Right atrium auricular region (tissue), 2 donors: ENCODE measurements around the gene CXorf65. TPM values are rescaled to one million over a fixed set of nuclear protein-coding genes. Genes with fewer than 3 reads are reported as not detected.
A peak's percentile ranks its signal among the peaks of the same experiment; 100 is the strongest.

Experiments
- DNase-seq: peaks from one replicate; pipeline ENCODE4 v3.0.0-alpha.2; 2019; ENCODE audit warnings: low spot score
- H3K27ac ChIP-seq, 2 donors: fragments of 200-600 bp; sonication (generic); 1 replicate in 1 of 2; 2 replicates in 1 of 2; pipeline ENCODE4 v1.5.1; 2016 to 2019
- H3K27me3 ChIP-seq, 2 donors: fragments of 200-600 bp; sonication (generic); one replicate each; pipeline versions ENCODE4 v1.5.1 to v1.6.0; 2017 to 2019
- H3K36me3 ChIP-seq: fragments of 200-600 bp; sonication (generic); one replicate; pipeline ENCODE4 v1.5.1; 2016
- H3K4me1 ChIP-seq, 2 donors: fragments of 200-600 bp; sonication (generic); one replicate each; pipeline versions ENCODE4 v1.5.1 to v1.6.0; 2017 to 2019
- H3K4me3 ChIP-seq, 2 donors: fragments of 200-600 bp; sonication (generic); 1 replicate in 1 of 2; 2 replicates in 1 of 2; pipeline ENCODE4 v1.5.1; 2017 to 2019; ENCODE audit warnings: mild to moderate bottlenecking in 1 of 2, moderate library complexity in 1 of 2
- H3K9me3 ChIP-seq, 2 donors: fragments of 200-600 bp; sonication (generic); one replicate each; pipeline ENCODE4 v1.5.1; 2019
- total RNA-seq, 2 donors: library from RNA; depleted of rRNA; stranded (reverse); fragments of >200 nt; gene quantifications; one replicate each; pipeline ENCODE4 v1.1.0, GENCODE V29; 2016
- TF ChIP-seq, protein P1 (sequence below), 2 donors: fragments of 200-600 bp; sonication (generic); IDR thresholded peaks; one replicate each; pipeline ENCODE4 v1.5.1; 2019; ENCODE audit warnings: antibody characterized with exemption in 2 of 2

Gene CXorf65
- total RNA-seq, 2 donors from 2014 or later, result not detected

DNA sequence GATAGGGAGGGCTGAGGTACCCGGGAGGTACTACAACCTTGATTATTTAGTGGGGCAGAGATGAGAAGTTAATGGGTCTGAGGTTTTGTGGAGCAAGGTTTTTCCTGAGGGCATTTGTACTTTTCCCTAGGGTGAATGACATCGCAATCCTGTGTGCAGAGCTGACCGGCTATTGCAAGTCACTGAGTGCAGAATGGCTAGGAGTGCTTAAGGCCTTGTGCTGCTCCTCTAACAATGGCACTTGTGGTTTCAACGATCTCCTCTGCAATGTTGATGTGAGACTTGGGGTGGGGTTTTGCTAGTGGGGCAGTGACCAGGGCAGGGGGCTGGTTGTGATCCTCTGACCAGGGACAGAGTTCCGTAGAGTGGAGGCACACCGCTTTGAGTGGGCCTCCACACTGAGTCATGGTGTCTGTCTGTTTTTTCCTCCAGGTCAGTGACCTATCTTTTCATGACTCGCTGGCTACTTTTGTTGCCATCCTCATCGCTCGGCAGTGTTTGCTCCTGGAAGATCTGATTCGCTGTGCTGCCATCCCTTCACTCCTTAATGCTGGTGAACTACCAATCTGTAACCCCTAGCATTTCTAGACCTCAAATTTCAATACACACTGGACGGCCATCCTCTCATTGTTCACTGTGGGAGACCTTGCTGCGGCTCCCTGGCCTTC, 21.8 kb upstream of the CXorf65 start:
- Histone ChIP-seq H3K27me3 (no peaks in the 10 kb centered on the region), H3K4me3 (no peak overlapping the region), H3K36me3 (peaks cover 74% of the 10 kb centered on the region), H3K9me3 (no peaks in the 10 kb centered on the region), H3K4me1 (no peaks in the 10 kb centered on the region), H3K27ac (no peak overlapping the region)
- no peak for DNase-seq
- TF ChIP-seq, protein P1, sequence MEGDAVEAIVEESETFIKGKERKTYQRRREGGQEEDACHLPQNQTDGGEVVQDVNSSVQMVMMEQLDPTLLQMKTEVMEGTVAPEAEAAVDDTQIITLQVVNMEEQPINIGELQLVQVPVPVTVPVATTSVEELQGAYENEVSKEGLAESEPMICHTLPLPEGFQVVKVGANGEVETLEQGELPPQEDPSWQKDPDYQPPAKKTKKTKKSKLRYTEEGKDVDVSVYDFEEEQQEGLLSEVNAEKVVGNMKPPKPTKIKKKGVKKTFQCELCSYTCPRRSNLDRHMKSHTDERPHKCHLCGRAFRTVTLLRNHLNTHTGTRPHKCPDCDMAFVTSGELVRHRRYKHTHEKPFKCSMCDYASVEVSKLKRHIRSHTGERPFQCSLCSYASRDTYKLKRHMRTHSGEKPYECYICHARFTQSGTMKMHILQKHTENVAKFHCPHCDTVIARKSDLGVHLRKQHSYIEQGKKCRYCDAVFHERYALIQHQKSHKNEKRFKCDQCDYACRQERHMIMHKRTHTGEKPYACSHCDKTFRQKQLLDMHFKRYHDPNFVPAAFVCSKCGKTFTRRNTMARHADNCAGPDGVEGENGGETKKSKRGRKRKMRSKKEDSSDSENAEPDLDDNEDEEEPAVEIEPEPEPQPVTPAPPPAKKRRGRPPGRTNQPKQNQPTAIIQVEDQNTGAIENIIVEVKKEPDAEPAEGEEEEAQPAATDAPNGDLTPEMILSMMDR (IDR thresholded peaks at IDR 0.05), result no peak

DNA sequence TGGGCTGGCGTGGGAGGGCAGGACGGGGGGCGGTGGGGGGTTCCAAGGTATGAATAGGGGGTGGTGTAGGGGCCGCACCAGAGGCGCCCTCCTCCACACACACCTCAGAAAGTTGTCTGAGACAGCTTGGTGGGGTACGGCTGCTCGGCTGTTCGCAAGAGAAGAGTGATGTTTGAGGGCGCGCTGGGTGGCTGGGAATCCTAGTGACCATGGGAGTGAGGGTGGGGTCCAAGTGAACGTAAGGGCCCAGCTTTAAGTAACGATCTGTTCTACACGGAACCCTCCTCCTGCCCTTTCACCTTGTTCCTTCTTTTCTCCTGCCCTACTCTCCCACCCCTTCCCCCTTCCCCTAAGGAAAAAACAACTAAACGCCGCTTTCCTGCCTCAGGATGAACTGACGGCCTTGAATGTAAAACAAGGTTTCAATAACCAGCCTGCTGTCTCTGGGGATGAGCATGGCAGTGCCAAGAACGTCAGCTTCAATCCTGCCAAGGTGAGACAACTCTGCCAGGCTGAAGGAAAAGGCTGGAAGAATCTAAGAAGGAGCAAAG, 12.5 kb upstream of the CXorf65 start:
- peaks cover 35% of the 10 kb centered on the region for H3K36me3 ChIP-seq
- H3K4me1 ChIP-seq, result peaks cover 0 to 6% of the 10 kb centered on the region in 2 donors
- H3K27me3 ChIP-seq, result no peaks in the 10 kb centered on the region
- peak overlapping the region; percentile 84 to 85 for H3K27ac ChIP-seq
- no peaks in the 10 kb centered on the region for H3K9me3 ChIP-seq
- peak overlapping the region; percentile 60 to 62 for H3K4me3 ChIP-seq
- TF ChIP-seq, protein P1 (IDR thresholded peaks at IDR 0.05), result no peak
- no peak for DNase-seq

DNA sequence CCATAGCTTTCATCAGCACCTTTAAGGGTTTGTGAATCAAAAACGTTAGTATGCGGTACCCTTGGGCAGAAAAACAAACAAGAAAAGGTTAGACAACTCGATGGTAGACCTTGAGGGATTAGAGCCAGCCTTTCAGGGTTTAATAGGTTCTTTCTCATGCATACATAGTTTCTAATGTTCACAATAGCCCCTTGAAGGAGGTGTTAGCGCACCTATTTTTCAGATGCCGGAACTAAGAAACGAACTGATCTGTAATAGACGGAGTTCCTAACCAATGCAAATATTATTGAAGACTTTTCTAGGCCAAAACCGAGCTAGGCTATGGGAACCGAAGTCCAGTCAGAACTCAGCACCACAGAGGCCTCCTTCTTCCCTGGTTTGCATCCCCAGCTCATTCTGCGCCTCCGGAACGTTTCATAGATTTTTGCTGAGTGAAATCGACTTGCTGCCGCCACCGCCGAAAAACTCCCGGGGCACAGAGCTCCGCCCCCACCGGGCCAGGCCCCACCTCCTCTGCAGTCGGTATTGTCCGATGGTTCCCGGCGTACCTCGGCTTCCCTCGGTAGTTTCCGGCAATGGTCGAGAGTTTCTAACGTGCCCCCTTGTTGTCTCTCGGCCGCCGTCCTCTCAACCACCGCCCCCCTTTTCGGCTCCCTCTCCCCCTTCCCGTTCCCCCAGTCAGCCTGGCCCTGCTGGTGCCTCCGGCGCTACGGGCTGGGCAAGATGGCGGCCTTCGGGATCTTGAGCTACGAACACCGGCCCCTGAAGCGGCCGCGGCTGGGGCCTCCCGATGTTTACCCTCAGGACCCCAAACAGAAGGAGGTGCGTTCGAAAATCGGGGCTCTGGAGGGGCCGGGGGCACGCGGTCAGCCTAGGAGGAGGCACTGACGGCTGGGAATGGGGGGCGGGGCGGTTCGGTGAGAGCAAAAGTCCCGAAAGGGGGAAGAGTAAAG, 11.8 kb upstream of the CXorf65 start, which contains the start of gene MED12:
Gene MED12, plus strand, starts transcription at position 565 of the 953 bp plus-strand sequence. Its CDS starts 159 bp downstream, at position 724.
- no peaks in the 10 kb centered on the region for H3K27me3 ChIP-seq
- peaks cover 0 to 6% of the 10 kb centered on the region in 2 donors for H3K4me1 ChIP-seq
- peaks cover 27% of the 10 kb centered on the region for H3K36me3 ChIP-seq
- H3K4me3 ChIP-seq, result peak within 1 kb of the TSS; percentile 60 to 62
- H3K27ac ChIP-seq, result peak within 1 kb of the TSS; percentile 84 to 85
- TF ChIP-seq, protein P1 (IDR thresholded peaks at IDR 0.05), result no peak
- peak; percentile 78 for DNase-seq
- no peaks in the 10 kb centered on the region for H3K9me3 ChIP-seq

DNA sequence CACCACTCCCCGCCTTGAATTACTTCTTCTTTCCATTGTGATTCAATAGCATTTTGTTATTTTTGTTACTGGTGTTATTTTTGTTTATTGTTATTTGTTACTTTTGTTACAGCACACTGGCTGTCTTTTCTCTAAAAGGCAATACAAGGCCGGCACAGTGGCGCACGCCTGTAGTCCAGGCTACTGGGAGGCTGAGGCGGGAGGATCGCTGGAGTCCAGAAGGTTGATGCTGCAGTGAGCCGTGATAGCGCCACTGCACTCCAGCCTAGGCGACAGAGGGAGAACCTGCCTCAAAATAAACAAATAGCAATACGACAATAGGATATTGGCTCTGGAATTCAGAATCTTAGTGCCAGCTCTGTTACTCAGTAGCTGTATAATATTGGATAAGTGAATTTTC, 10.8 kb upstream of the CXorf65 start:
- H3K36me3 ChIP-seq, result peaks cover 18% of the 10 kb centered on the region
- no peaks in the 10 kb centered on the region for H3K27me3 ChIP-seq
- TF ChIP-seq, protein P1 (IDR thresholded peaks at IDR 0.05), result no peak
- H3K27ac ChIP-seq, result no peak overlapping the region
- H3K4me1 ChIP-seq, result peaks cover 0 to 6% of the 10 kb centered on the region in 2 donors
- DNase-seq, result no peak
- H3K4me3 ChIP-seq, result no peak overlapping the region
- H3K9me3 ChIP-seq, result no peaks in the 10 kb centered on the region

DNA sequence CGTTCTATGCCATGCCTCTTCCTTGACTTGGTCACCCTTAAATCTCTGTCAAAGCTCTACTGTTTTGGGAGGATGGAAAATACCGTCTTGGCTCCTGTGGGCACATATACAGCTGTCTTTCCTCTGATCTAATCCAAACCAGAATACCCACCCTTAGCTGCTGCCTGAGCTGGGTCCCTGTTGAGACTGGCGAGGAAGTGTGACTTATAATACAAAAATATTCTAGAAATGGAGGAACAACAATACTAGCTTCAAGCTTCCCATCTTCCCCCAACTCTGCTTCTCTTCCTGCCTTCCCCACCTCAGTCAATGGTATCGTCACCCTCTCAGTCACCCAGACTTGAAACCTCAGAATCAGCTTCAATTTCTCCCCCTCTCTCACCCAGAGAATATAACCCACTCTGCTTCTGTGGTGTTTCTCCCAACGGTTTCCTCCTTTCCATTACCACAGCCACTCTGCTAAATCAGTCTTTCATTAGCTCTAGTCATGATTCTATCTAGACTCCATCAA, 5.4 kb upstream of the CXorf65 start:
- no peaks in the 10 kb centered on the region for H3K27me3 ChIP-seq
- no peak overlapping the region for H3K27ac ChIP-seq
- no peak overlapping the region for H3K4me3 ChIP-seq
- H3K4me1 ChIP-seq, result no peaks in the 10 kb centered on the region
- H3K36me3 ChIP-seq, result no peaks in the 10 kb centered on the region
- TF ChIP-seq, protein P1 (IDR thresholded peaks at IDR 0.05), result no peak
- no peaks in the 10 kb centered on the region for H3K9me3 ChIP-seq
- no peak for DNase-seq
